HCT116 (cell line): ENCODE data around the gene TMEM260. TPM values are rescaled to one million over a fixed set of nuclear protein-coding genes. Genes with fewer than 3 reads are reported as not detected.

Experiments used
- ATAC-seq: fragments of 200-7000 bp; cut with Tn5 transposase; 2 replicates; pipeline ENCODE4 v1.9.1; 2020; ENCODE audit warnings: mild to moderate bottlenecking, moderate library complexity
- BruUV-seq: library from RNA; stranded (reverse); fragments of 400-500 nt; replicated peaks from 2 replicates; lab custom pipeline; 2021; lab: Mats Ljungman, UMichigan
- CTCF ChIA-PET: fragments of 300-600 bp; sonication (Branson Sonifier 250); formaldehyde crosslinking; loops from one replicate; lab custom pipeline; 2021; ENCODE audit warnings: antibody characterized with exemption; lab: Charles Lee
- POLR2A ChIA-PET: fragments of 300-600, 350-600 bp; sonication (Branson Sonifier 250); formaldehyde crosslinking; loops from one replicate; lab custom pipeline; 2021; ENCODE audit warnings: antibody characterized with exemption; lab: Charles Lee
- RAD21 ChIA-PET, 2 experiments: fragments of 300-600 bp; sonication (Branson Sonifier 250); formaldehyde crosslinking; loops; one replicate each; lab custom pipeline; 2023; ENCODE audit warnings: low total read pairs in 2 of 2; ENCODE audit not compliant: uncharacterized antibody in 2 of 2, unreplicated experiment in 2 of 2, low non-redundant PET in 1 of 2; lab: Charles Lee
- DNase-seq: peaks from one replicate; pipeline ENCODE4 v3.0.0-alpha.2; 2010; ENCODE audit warnings: low read depth, low spot score
- H2AFZ ChIP-seq: fragments of 200-600 bp; shearing (Covaris generic), sonication (generic); 2 replicates; pipeline ENCODE4 v1.6.1; 2017; ENCODE audit warnings: low read depth, mixed run types, mixed read lengths, antibody characterized with exemption, low read length; ENCODE audit not compliant: poor library complexity, severe bottlenecking
- H3K27ac ChIP-seq: 2 replicates; pipeline ENCODE4 v1.5.1; 2012; ENCODE audit warnings: low read depth, low read length
- H3K27me3 ChIP-seq: fragments of 200-600 bp; sonication (generic); 2 replicates; pipeline ENCODE4 v1.6.1; 2016; ENCODE audit warnings: mixed run types, low read length, mixed read lengths; ENCODE audit not compliant: insufficient read depth
- H3K36me3 ChIP-seq, 2 experiments: fragments of 200-500 bp in 1 of 2; fragments of 200-600 bp in 1 of 2; sonication (Bioruptor generic) in 1 of 2; sonication (generic) in 1 of 2; 2 replicates each; pipeline versions ENCODE4 v1.5.1 to v1.6.1; 2014 to 2016; ENCODE audit warnings: low read length in 2 of 2, inconsistent platforms in 1 of 2, mixed read lengths in 1 of 2, mixed run types in 1 of 2; ENCODE audit not compliant: insufficient read depth in 2 of 2, control insufficient read depth in 1 of 2
- H3K4me1 ChIP-seq, 2 experiments: fragments of 200-600 bp in 1 of 2; sonication (generic) in 1 of 2; 2 replicates each; pipeline versions ENCODE4 v1.5.1 to v1.6.1; 2012 to 2017; ENCODE audit warnings: low read length in 2 of 2, inconsistent platforms in 1 of 2, mild to moderate bottlenecking in 1 of 2, mixed read lengths in 1 of 2, mixed run types in 1 of 2, moderate library complexity in 1 of 2; ENCODE audit not compliant: insufficient read depth in 2 of 2, control insufficient read depth in 1 of 2
- H3K4me2 ChIP-seq: fragments of 200-600 bp; sonication (generic); 2 replicates; pipeline ENCODE4 v1.6.1; 2017; ENCODE audit warnings: mixed run types, low read length, mixed read lengths
- H3K4me3 ChIP-seq, 2 experiments: fragments of 200-600 bp in 1 of 2; sonication (generic) in 1 of 2; replicated peaks in 1 of 2; 2 replicates each; pipeline ENCODE4 v1.5.1; 2011 to 2016; ENCODE audit warnings: low read length in 2 of 2, control low read depth in 1 of 2, low read depth in 1 of 2, mild to moderate bottlenecking in 1 of 2, mixed read lengths in 1 of 2, mixed run types in 1 of 2
- H3K79me2 ChIP-seq: fragments of 200-600 bp; sonication (generic); 2 replicates; pipeline ENCODE4 v1.6.1; 2017; ENCODE audit warnings: mild to moderate bottlenecking, mixed run types, low read length, moderate library complexity, mixed read lengths; ENCODE audit not compliant: insufficient read depth
- H3K9ac ChIP-seq: fragments of 200-600 bp; sonication (generic); 2 replicates; pipeline ENCODE4 v1.6.1; 2016; ENCODE audit warnings: low read length, mixed read lengths
- H3K9me2 ChIP-seq: fragments of 200-600 bp; sonication (generic), shearing (Covaris generic); 2 replicates; pipeline ENCODE4 v1.6.1; 2017; ENCODE audit warnings: mixed run types, mild to moderate bottlenecking, moderate library complexity; ENCODE audit not compliant: insufficient read depth
- H3K9me3 ChIP-seq, 2 experiments: fragments of 200-500 bp in 1 of 2; fragments of 200-600 bp in 1 of 2; sonication (Bioruptor generic) in 1 of 2; sonication (generic) in 1 of 2; 2 replicates each; pipeline ENCODE4 v1.6.1; 2014 to 2017; ENCODE audit warnings: low read length in 2 of 2, mixed read lengths in 2 of 2, inconsistent platforms in 1 of 2, low read depth in 1 of 2, mild to moderate bottlenecking in 1 of 2, mixed run types in 1 of 2, moderate library complexity in 1 of 2; ENCODE audit not compliant: control insufficient read depth in 1 of 2, insufficient read depth in 1 of 2
- H4K20me1 ChIP-seq: fragments of 200-600 bp; sonication (generic), shearing (Covaris generic); 2 replicates; pipeline ENCODE4 v1.6.1; 2017; ENCODE audit warnings: mixed run types, mild to moderate bottlenecking, moderate library complexity; ENCODE audit not compliant: insufficient read depth
- ATF3 ChIP-seq: IDR thresholded peaks from 2 replicates; pipeline ENCODE4 v1.6.1; 2012
- EZH2 ChIP-seq: fragments of 200-600 bp; sonication (generic); IDR thresholded peaks from 2 replicates; pipeline ENCODE4 v1.6.1; 2017; ENCODE audit warnings: antibody characterized with exemption, mixed run types
- EZH2phosphoT487 ChIP-seq: fragments of 200-600 bp; IDR thresholded peaks from 2 replicates; pipeline ENCODE4 v1.6.1; 2018; ENCODE audit warnings: antibody characterized with exemption, borderline replicate concordance
- SP1 ChIP-seq: IDR thresholded peaks from 2 replicates; pipeline ENCODE4 v1.6.1; 2012; ENCODE audit warnings: low read depth
- ZBTB33 ChIP-seq: IDR thresholded peaks from 2 replicates; pipeline ENCODE4 v1.6.1; 2011; ENCODE audit warnings: mild to moderate bottlenecking, low read length, moderate library complexity; ENCODE audit not compliant: insufficient replicate concordance; ENCODE audit errors: extremely low read depth
- ZFX ChIP-seq: fragments of 450-650 bp; IDR thresholded peaks from 2 replicates; pipeline ENCODE4 v1.6.1; 2017
- ZNF274 ChIP-seq: fragments of 200-500 bp; sonication (Bioruptor generic); IDR thresholded peaks from 2 replicates; pipeline ENCODE4 v1.6.1; 2014; ENCODE audit warnings: mild to moderate bottlenecking, low read depth, low read length, inconsistent platforms
- intact Hi-C: fragments of 100-400 bp; cut with micrococcal nuclease; formaldehyde crosslinking; loops from 2 replicates; pipeline ENCODE4 v1.10.0; 2022
- total RNA-seq: library from RNA; stranded (reverse); gene quantifications from one replicate; pipeline ENCODE4 v1.2.1, GENCODE V29; 2021; ENCODE audit not compliant: unreplicated experiment

Gene TMEM260
- total RNA-seq, 1 experiment from 2014 or later: 12.5 TPM

- no peak overlapping the region for H3K9ac ChIP-seq
- no peak for ATAC-seq
- CTCF ChIA-PET: no interaction called here
Observed at GRCh38 chr14:56633544-56633943, 53.9 kb downstream of the TMEM260 start.

More at GRCh38 chr14:56633544-56633943, 53.9 kb downstream of the TMEM260 start:
- Histone ChIP-seq H3K4me3 (no peak overlapping the region), H3K36me3 (peaks cover 0 to 22% of the 10 kb centered on the region in 2 experiments; a peak in 3 of 4 replicates), H4K20me1 (no peaks in the 10 kb centered on the region), H3K27me3 (no peaks in the 10 kb centered on the region), H3K9me2 (no peaks in the 10 kb centered on the region), H2AFZ (no peak overlapping the region), H3K4me1 (no peaks in the 10 kb centered on the region), H3K4me2 (no peak overlapping the region), H3K79me2 (no peaks in the 10 kb centered on the region), H3K27ac (no peak overlapping the region), H3K9me3 (0 out of 4 replicates have a peak, but pooled peaks cover 6 to 9% of the 10 kb centered on the region in 2 experiments)
- intact Hi-C loops: no loop called here
- RAD21 ChIA-PET: no interaction called here
- TF ChIP-seq ZNF274: no peak
- TF ChIP-seq ATF3: no peak
- TF ChIP-seq ZFX: no peak
- no peak for TF ChIP-seq EZH2phosphoT487
- no peak for TF ChIP-seq ZBTB33
- TF ChIP-seq SP1: no peak
- no peak for TF ChIP-seq EZH2
- no peak for DNase-seq
- BruUV-seq: no TSS peak
- POLR2A ChIA-PET: no interaction called here
